Measurements from ENCODE around the gene STARD3.
A peak's percentile ranks its signal among the peaks of the same experiment; 100 is the strongest.

GRCh38 chr17:39704821-39705551 is 68.0 kb downstream of the STARD3 start:
- peak in 2 of 4 experiments; percentile 46 to 68 for TF ChIP-seq CTCF (IDR thresholded peaks at IDR 0.05)
- peak; percentile 42 for TF ChIP-seq POLR2AphosphoS5 (IDR thresholded peaks at IDR 0.05)
